ENCODE results near the gene CYP3A7. TPM values are rescaled to one million over a fixed set of nuclear protein-coding genes. Genes with fewer than 3 reads are reported as not detected.
A peak's percentile ranks its signal among the peaks of the same experiment; 100 is the strongest.

CYP3A7 gene
- total and polyA plus RNA-seq, 9 of the 15 experiments (the other 6 are each of a cell fraction or from before 2014, with no cell fraction given) = 0.20 TPM; not detected in 8

DNA sequence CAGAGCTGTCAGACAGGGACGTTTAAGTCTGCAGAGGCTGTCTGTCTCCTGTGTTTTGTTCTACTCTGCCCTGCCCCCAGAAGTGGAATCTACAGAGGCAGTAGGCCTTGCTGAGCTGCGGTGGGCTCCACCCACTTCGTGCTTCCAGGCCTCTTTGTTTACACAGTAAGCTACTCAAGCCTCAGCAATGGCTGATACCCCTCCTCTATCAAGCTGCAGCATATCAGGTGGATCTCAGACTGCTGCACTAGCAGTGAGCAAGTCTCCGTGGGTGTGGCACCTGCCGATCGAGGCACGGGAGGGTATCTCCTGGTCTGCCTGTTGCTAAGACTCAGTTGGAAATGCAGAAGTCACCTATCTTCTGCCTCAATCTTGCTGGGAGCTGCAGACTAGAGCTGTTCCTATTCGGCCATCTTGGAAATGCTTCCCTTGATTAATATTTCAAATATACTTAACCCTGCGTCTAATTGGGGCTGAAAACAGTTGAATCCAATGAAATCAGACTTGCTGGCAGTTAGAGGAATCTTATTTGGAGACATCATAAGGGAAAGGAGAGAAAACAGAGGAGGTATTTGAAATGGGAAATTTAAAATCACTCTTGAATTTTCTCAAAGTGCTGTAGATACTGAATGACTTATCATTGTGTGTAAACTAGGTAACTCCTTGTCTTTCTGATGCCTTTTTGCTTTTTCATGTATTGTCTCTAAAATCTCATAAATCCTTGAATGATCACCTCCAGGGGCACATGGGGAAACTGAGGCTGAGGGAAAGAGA, 41.4 kb downstream of the CYP3A7 start (continued):
- peak; percentile 98 for TF ChIP-seq FOXJ2 (tag; IDR thresholded peaks at IDR 0.05)
- TF ChIP-seq TARDBP (IDR thresholded peaks at IDR 0.05) = peak; percentile 29; the same call in 1 of the 2 replicates
- no peak for TF ChIP-seq CAMTA2 (CRISPR knock-in tag; conservative IDR thresholded peaks at IDR 0.05)
- TF ChIP-seq, protein P1, sequence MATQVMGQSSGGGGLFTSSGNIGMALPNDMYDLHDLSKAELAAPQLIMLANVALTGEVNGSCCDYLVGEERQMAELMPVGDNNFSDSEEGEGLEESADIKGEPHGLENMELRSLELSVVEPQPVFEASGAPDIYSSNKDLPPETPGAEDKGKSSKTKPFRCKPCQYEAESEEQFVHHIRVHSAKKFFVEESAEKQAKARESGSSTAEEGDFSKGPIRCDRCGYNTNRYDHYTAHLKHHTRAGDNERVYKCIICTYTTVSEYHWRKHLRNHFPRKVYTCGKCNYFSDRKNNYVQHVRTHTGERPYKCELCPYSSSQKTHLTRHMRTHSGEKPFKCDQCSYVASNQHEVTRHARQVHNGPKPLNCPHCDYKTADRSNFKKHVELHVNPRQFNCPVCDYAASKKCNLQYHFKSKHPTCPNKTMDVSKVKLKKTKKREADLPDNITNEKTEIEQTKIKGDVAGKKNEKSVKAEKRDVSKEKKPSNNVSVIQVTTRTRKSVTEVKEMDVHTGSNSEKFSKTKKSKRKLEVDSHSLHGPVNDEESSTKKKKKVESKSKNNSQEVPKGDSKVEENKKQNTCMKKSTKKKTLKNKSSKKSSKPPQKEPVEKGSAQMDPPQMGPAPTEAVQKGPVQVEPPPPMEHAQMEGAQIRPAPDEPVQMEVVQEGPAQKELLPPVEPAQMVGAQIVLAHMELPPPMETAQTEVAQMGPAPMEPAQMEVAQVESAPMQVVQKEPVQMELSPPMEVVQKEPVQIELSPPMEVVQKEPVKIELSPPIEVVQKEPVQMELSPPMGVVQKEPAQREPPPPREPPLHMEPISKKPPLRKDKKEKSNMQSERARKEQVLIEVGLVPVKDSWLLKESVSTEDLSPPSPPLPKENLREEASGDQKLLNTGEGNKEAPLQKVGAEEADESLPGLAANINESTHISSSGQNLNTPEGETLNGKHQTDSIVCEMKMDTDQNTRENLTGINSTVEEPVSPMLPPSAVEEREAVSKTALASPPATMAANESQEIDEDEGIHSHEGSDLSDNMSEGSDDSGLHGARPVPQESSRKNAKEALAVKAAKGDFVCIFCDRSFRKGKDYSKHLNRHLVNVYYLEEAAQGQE (IDR thresholded peaks at IDR 0.05; ENCODE audit: borderline replicate concordance) = peak; percentile 37; the same call in 1 of the 2 replicates
- TF ChIP-seq, protein P1 (CRISPR knock-in tag; IDR thresholded peaks at IDR 0.05; ENCODE audit: low read depth) = 0 out of 2 replicates have a peak, but pooled peaks have one; percentile 23
- TF ChIP-seq KAT8 (IDR thresholded peaks at IDR 0.05; ENCODE audit: low read depth) = no peak
- TF ChIP-seq SMARCA4 (IDR thresholded peaks at IDR 0.05) = peak; percentile 85
- TF ChIP-seq ATF1 (CRISPR knock-in tag; IDR thresholded peaks at IDR 0.05) = no peak
- peak; percentile 70 for TF ChIP-seq ATF1 (tag; IDR thresholded peaks at IDR 0.05)
- TF ChIP-seq E2F3 (CRISPR knock-in tag; IDR thresholded peaks at IDR 0.05) = no peak
- peak; percentile 84 for TF ChIP-seq TEAD4 (IDR thresholded peaks at IDR 0.05; ENCODE audit: low read length)
- TF ChIP-seq TEAD4 (CRISPR knock-in tag; IDR thresholded peaks at IDR 0.05; ENCODE audit: borderline replicate concordance) = no peak
- TF ChIP-seq KLF1 (tag; IDR thresholded peaks at IDR 0.05) = peak; percentile 91
- TF ChIP-seq POLR2AphosphoS5 (IDR thresholded peaks at IDR 0.05; ENCODE audit: control insufficient read depth, insufficient read depth, low read depth, low read length) = peak; percentile 76; the same call in 1 of the 2 replicates
- TF ChIP-seq, protein P2, sequence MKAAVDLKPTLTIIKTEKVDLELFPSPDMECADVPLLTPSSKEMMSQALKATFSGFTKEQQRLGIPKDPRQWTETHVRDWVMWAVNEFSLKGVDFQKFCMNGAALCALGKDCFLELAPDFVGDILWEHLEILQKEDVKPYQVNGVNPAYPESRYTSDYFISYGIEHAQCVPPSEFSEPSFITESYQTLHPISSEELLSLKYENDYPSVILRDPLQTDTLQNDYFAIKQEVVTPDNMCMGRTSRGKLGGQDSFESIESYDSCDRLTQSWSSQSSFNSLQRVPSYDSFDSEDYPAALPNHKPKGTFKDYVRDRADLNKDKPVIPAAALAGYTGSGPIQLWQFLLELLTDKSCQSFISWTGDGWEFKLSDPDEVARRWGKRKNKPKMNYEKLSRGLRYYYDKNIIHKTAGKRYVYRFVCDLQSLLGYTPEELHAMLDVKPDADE (conservative IDR thresholded peaks at IDR 0.05; ENCODE audit: control insufficient read depth, low read depth, low read length) = no peak
- peak; percentile 73 to 96; a peak in 3 of 4 replicates for TF ChIP-seq RCOR1 (IDR thresholded peaks at IDR 0.05; ENCODE audit: borderline replicate concordance in 1 of 2, low read depth in 2 of 2, low read length in 2 of 2)
- TF ChIP-seq ZNF644 (tag; IDR thresholded peaks at IDR 0.05; ENCODE audit: low read depth) = peak; percentile 88
- no peak for TF ChIP-seq HDAC6 (IDR thresholded peaks at IDR 0.05; ENCODE audit: low read depth, low read length)
- TF ChIP-seq ZNF384 (IDR thresholded peaks at IDR 0.05; ENCODE audit: low read depth, low read length) = no peak
- peak; percentile 82 for TF ChIP-seq BCOR (IDR thresholded peaks at IDR 0.05)
